WERI-Rb-1 (cell line): ENCODE measurements around the gene WWP2.
"Not testable (repeated sequence)": the region's sequence is repeated elsewhere in the genome, so short reads cannot be mapped to it uniquely, and the experiment has no call there.

Source experiments
- DNase-seq: peaks from one replicate; pipeline ENCODE4 v3.0.0-alpha.2; 2020
- H3K27ac ChIP-seq: fragments of 250-450 bp; sonication (Bioruptor Pico); 2 replicates; pipeline ENCODE4 v1.5.1; 2020; ENCODE audit warnings: mild to moderate bottlenecking, moderate library complexity
- H3K27me3 ChIP-seq: fragments of 250-450 bp; sonication (Bioruptor Pico); 2 replicates; pipeline ENCODE4 v1.5.1; 2021; ENCODE audit warnings: mild to moderate bottlenecking, low read depth, moderate library complexity; ENCODE audit not compliant: insufficient read depth, severe bottlenecking
- H3K36me3 ChIP-seq: fragments of 250-450 bp; sonication (Bioruptor Pico); 2 replicates; pipeline ENCODE4 v1.5.1; 2020; ENCODE audit warnings: mild to moderate bottlenecking, moderate library complexity
- H3K4me3 ChIP-seq: 2 replicates; pipeline ENCODE4 v1.5.1; 2011; ENCODE audit warnings: low read depth, mild to moderate bottlenecking, control low read depth, low read length
- H3K9me3 ChIP-seq: fragments of 250-450 bp; sonication (Bioruptor Pico); 2 replicates; pipeline ENCODE4 v1.5.1; 2021; ENCODE audit warnings: mild to moderate bottlenecking, moderate library complexity; ENCODE audit not compliant: severe bottlenecking
- TF ChIP-seq, protein P1 (sequence below): IDR thresholded peaks from 2 replicates; pipeline ENCODE4 v1.5.1; 2011; ENCODE audit warnings: low read depth, mild to moderate bottlenecking, control low read depth, inconsistent platforms, low read length

WWP2 gene

DNA sequence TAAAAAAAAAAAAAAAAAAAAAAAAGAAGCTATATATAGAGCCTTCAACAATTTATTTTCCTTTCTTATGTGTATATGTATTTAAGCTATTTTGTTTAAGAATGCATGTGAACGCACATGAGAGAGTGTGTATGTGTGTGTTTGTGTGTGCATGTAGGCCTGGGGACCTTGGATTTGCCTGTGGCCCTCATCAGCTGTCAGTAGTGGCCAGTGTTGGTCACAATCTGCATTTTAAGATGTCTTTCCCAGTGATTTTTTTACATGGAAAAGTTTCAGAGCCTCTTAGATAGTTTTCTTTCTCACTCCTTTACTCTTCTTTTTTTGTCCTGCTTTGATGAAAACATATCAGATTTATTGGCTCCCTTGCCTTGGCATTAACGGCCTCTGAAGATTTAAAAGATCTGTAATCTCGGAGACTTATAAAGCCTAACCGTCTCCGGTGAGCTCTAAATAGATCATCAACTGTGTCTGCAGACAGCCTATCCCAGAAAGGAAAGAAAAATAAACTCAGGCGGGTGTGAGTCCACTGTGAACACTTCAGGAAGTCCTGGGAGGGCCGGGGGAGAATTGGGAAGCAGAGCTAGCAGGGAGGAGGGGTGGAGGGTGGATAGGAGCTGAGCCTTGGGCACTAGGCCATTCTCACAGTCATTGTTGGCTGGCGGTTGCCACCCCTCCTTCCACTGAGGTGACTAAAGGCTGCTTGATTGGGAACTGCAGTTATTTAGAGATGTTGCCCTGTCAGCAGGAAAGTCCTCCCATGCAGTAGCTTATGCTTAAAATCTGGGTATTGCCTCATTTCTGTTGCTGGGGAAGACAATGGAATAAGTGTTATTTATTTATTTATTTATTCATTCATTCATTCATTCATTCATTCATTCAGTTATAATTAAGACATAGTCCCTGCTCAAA lies 86.8 kb downstream of the WWP2 start:
- DNase-seq = peak; percentile 11
- no peak overlapping the region for H3K4me3 ChIP-seq
- no peaks in the 10 kb centered on the region for H3K9me3 ChIP-seq
- no peaks in the 10 kb centered on the region for H3K36me3 ChIP-seq
- H3K27ac ChIP-seq = peak overlapping the region; percentile 3; the same call in 1 of the 2 replicates
- H3K27me3 ChIP-seq = no peaks in the 10 kb centered on the region
- TF ChIP-seq, protein P1, sequence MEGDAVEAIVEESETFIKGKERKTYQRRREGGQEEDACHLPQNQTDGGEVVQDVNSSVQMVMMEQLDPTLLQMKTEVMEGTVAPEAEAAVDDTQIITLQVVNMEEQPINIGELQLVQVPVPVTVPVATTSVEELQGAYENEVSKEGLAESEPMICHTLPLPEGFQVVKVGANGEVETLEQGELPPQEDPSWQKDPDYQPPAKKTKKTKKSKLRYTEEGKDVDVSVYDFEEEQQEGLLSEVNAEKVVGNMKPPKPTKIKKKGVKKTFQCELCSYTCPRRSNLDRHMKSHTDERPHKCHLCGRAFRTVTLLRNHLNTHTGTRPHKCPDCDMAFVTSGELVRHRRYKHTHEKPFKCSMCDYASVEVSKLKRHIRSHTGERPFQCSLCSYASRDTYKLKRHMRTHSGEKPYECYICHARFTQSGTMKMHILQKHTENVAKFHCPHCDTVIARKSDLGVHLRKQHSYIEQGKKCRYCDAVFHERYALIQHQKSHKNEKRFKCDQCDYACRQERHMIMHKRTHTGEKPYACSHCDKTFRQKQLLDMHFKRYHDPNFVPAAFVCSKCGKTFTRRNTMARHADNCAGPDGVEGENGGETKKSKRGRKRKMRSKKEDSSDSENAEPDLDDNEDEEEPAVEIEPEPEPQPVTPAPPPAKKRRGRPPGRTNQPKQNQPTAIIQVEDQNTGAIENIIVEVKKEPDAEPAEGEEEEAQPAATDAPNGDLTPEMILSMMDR = no peak

DNA sequence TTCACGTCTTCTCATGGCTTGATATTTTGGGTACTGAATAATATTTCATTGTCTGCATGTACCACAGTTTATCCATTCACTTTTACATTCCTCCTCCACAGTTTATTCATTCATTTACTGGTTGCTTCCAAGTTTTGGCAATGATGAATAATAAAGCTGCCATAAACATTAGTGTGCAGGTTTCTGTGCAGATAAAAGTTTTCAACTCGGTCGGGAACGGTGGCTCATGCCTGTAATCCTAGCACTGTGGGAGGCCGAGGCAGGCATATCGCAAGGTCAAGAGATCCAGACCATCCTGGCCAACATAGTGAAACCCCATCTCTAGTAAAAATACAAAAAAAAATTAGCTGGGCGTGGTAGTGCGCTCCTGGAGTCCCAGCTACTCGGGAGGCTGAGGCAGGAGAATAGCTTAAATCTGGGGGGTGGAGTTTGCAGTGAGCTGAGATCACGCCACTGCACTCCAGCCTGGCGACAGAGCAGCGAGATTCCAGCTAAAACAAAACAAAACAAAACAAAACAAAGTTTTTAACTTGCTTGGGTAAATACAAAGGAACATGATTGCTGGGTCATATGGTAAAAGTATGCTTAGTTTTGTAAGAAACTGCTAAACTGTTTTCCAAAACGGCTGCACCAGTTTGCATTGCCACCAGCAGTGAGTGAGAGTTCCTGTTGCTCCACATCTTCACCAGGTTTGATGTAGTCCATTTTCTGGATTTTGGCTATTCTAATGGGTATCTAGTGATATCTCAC lies 89.5 kb downstream of the WWP2 start:
- Histone ChIP-seq H3K36me3 (no peaks in the 10 kb centered on the region), H3K4me3 (no peak overlapping the region), H3K9me3 (no peaks in the 10 kb centered on the region), H3K27me3 (no peaks in the 10 kb centered on the region), H3K27ac (no peak overlapping the region)
- TF ChIP-seq, protein P1 = no peak
- DNase-seq = no peak

DNA sequence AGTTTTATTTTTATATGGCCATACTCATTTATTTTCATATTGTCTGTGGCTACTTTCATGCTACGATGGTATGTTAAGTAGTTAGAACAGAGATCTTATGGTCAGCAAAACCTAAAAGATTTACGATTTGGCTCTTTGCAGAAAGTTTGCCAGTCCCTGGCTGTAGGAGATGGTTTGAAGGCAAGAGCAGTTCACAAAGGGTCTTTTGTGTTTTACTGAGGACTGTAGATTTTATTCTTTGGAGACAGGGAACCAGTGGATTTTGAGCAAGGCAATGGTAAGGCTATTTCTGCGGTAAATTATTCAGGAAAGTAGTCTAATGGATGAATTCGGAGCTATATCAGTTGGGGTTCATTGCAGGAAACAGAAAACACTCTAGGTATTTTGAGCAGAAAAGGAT lies 90.7 kb downstream of the WWP2 start:
- H3K27me3 ChIP-seq = no peaks in the 10 kb centered on the region
- no peaks in the 10 kb centered on the region for H3K36me3 ChIP-seq
- no peak for DNase-seq
- TF ChIP-seq, protein P1 = no peak
- H3K9me3 ChIP-seq = no peaks in the 10 kb centered on the region
- H3K4me3 ChIP-seq = no peak overlapping the region
- no peak overlapping the region for H3K27ac ChIP-seq

DNA sequence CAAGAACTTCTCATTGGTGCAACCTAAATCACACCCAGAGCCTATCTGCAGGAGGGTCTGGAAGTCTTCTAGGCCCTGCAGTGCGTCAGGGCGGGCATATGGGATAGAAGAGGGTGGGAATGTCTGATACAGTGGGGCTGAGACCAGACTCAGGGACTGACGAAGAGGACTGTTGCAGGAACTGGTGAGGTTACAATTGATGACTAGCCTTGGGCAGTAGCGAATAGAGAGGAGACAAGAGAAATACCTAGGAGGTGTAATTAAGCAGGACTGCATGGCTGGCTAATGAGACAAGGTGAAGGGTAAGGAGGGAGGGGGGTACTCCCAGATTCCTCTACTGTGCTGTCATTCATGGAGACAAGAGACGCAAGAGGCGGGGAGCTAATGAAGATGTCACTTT lies 91.3 kb downstream of the WWP2 start:
- TF ChIP-seq, protein P1 = no peak
- no peak for DNase-seq
- Histone ChIP-seq H3K36me3 (no peaks in the 10 kb centered on the region), H3K9me3 (no peaks in the 10 kb centered on the region), H3K27me3 (no peaks in the 10 kb centered on the region), H3K27ac (no peak overlapping the region), H3K4me3 (no peak overlapping the region)

DNA sequence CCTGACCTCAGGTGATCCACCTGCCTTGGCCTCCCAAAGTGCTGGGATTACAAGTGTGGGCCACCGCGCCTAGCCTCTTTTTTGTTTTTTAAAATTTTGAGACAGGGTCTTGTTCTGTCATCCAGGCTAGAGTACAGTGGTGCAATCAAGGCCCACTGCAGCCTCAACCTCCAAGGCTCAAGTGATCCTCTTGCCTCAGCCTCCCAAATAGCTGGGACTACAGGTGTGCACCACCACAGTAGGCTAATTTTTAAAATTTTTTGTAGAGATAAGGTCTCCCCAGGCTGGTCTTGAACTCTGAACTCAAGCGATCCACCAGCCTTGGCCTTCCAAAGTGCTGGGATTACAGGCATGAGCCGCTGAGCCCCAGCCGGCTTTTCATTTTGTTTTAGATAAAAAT lies 92.6 kb downstream of the WWP2 start:
- not testable (repeated sequence) for H3K4me3 ChIP-seq, H3K36me3 ChIP-seq, DNase-seq, H3K9me3 ChIP-seq, H3K27me3 ChIP-seq, H3K27ac ChIP-seq

DNA sequence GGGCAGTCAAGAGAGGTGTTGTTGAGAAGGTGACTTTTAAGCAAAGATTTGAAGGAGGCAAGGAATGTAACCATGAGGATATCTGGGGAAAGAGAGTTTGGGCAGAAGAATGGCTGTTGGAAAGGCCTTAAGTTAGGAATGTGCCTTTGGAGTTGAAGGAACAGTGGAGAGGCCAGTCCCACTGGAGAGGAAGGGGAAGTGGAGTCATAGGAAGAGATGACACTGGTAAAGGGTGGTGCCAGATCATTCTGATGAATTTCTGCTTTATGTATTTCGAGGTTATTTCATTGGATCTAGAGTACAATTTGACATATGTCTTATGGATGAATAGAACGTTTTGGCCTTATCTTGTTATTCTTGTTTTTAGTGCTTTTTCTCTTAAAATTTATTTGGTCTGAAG lies 93.5 kb downstream of the WWP2 start:
- no peak overlapping the region for H3K27ac ChIP-seq
- no peaks in the 10 kb centered on the region for H3K27me3 ChIP-seq
- no peak overlapping the region for H3K4me3 ChIP-seq
- no peaks in the 10 kb centered on the region for H3K9me3 ChIP-seq
- no peaks in the 10 kb centered on the region for H3K36me3 ChIP-seq
- DNase-seq = no peak
- TF ChIP-seq, protein P1 = no peak
